ENCODE data around the gene SCP2D1.

SCP2D1 gene

GRCh38 chr20:18858816-18859215, 45.2 kb downstream of the SCP2D1 start:
- Histone ChIP-seq H3K36me3 (replicated peaks in 1 of 2; ENCODE audit: control insufficient read depth in 2 of 2, insufficient read depth in 2 of 2, low read length in 2 of 2) (no peaks in the 10 kb centered on the region), H3K14ac (ENCODE audit: low read length) (no peak overlapping the region), H2BK120ac (ENCODE audit: low read depth, low read length) (no peak overlapping the region), H3K23ac (ENCODE audit: low read depth, low read length, poor library complexity) (no peak overlapping the region), H3K4me2 (ENCODE audit: insufficient read depth, low read length, poor library complexity, severe bottlenecking) (no peak overlapping the region), H3K4me3 (ENCODE audit: low read length in 2 of 2) (no peak overlapping the region), H3K27me3 (ENCODE audit: control insufficient read depth in 3 of 3, insufficient read depth in 3 of 3, low read depth in 1 of 3, low read length in 3 of 3) (peaks cover 0 to 2% (median 0%) of the 10 kb centered on the region in 3 experiments), H2AK5ac (ENCODE audit: low read depth, low read length) (no peak overlapping the region), H4K8ac (ENCODE audit: low read depth, low read length) (no peak overlapping the region), H3K18ac (ENCODE audit: low read length) (no peak overlapping the region), H3K79me1 (ENCODE audit: low read depth, low read length) (no peaks in the 10 kb centered on the region), H2BK12ac (ENCODE audit: low read length) (no peak overlapping the region), H3K4me1 (ENCODE audit: control insufficient read depth in 2 of 2, insufficient read depth in 1 of 2, low read depth in 1 of 2, low read length in 2 of 2) (peaks cover 0 to 2% of the 10 kb centered on the region in 2 donors), H2BK15ac (ENCODE audit: low read length) (no peak overlapping the region), H3K9ac (ENCODE audit: low read depth, low read length, poor library complexity) (no peak overlapping the region), H2AFZ (ENCODE audit: low read length) (no peak overlapping the region), H3K9me3 (replicated peaks in 1 of 2; ENCODE audit: control insufficient read depth in 2 of 2, insufficient read depth in 1 of 2, low read depth in 1 of 2, low read length in 2 of 2) (peaks cover 0 to 10% of the 10 kb centered on the region in 2 donors), H2BK5ac (ENCODE audit: low read length) (no peak overlapping the region), H3K4ac (ENCODE audit: low read length) (no peak overlapping the region), H4K91ac (ENCODE audit: low read depth, low read length, poor library complexity) (no peak overlapping the region), H3K27ac (replicated peaks; ENCODE audit: low read length) (no peak overlapping the region)
- DNase-seq (ENCODE audit: low spot score) = no peak
- WGBS, 2 donors (ENCODE audit: extremely low coverage in 2 of 2, insufficient read length in 2 of 2, insufficient replicate concordance in 1 of 2) = no CpG with 5 or more reads among the region's 3 CpGs
